T-cell (primary cell): ENCODE measurements around the gene MATN1. TPM values are rescaled to one million over a fixed set of nuclear protein-coding genes. Genes with fewer than 3 reads are reported as not detected.

Experiments used
- ATAC-seq, 4 experiments: fragments of 200-7000 bp in 3 of 4; fragments of 150-1000 bp in 1 of 4; cut with Tn5 transposase; replicated peaks in 1 of 4; 1 replicate in 3 of 4; 2 replicates in 1 of 4; pipeline ENCODE4 v1.10.0; 2021; ENCODE audit warnings: moderate library complexity in 3 of 4, mild to moderate bottlenecking in 2 of 4, moderate number of reproducible peaks in 1 of 4
- CTCF ChIA-PET, 2 donors: fragments of 300-600 bp; sonication (Branson Sonifier 250); formaldehyde crosslinking; loops; one replicate each; lab custom pipeline; 2022; ENCODE audit warnings: antibody characterized with exemption in 2 of 2; lab: Charles Lee
- POLR2A ChIA-PET, 2 donors: fragments of 300-600 bp; sonication (Branson Sonifier 250); formaldehyde crosslinking; loops; one replicate each; lab custom pipeline; 2022; ENCODE audit warnings: antibody characterized with exemption in 2 of 2; lab: Charles Lee
- DNase-seq, 35 experiments: peaks; one replicate each; pipeline versions ENCODE4 v3.0.0 to v3.0.0-alpha.2; 2013 to 2023
- H3K27ac ChIP-seq: one replicate; pipeline ENCODE4 v1.5.1; 2013; ENCODE audit warnings: low read length
- H3K27me3 ChIP-seq, 2 experiments: replicated peaks in 1 of 2; 1 replicate in 1 of 2; 2 replicates in 1 of 2; pipeline versions ENCODE4 v1.6.1 to v1.7.0; 2013; ENCODE audit warnings: low read length in 1 of 2, mixed read lengths in 1 of 2; ENCODE audit not compliant: control insufficient read depth in 2 of 2, insufficient read depth in 2 of 2; ENCODE audit errors: extremely low read depth in 1 of 2
- H3K36me3 ChIP-seq, 2 donors: 1 replicate in 1 of 2; 2 replicates in 1 of 2; pipeline versions ENCODE4 v1.6.1 to v1.7.0; 2013; ENCODE audit warnings: low read length in 1 of 2; ENCODE audit not compliant: control insufficient read depth in 2 of 2, insufficient read depth in 1 of 2; ENCODE audit errors: extremely low read depth in 1 of 2
- H3K4me1 ChIP-seq, 2 experiments: 1 replicate in 1 of 2; 2 replicates in 1 of 2; pipeline versions ENCODE4 v1.6.1 to v1.7.0; 2013; ENCODE audit warnings: low read length in 2 of 2, mixed read lengths in 1 of 2; ENCODE audit not compliant: insufficient read depth in 2 of 2, control insufficient read depth in 1 of 2; ENCODE audit errors: extremely low read depth in 1 of 2
- H3K4me3 ChIP-seq, 2 donors: 1 replicate in 1 of 2; 2 replicates in 1 of 2; pipeline versions ENCODE4 v1.5.1 to v1.7.0; 2013; ENCODE audit warnings: mild to moderate bottlenecking in 2 of 2, low read length in 1 of 2, moderate library complexity in 1 of 2; ENCODE audit not compliant: control insufficient read depth in 1 of 2; ENCODE audit errors: extremely low read depth in 1 of 2
- H3K9me3 ChIP-seq: 2 replicates; pipeline ENCODE4 v1.7.0; 2013
- H3K27ac Mint-ChIP-seq, 2 donors: one replicate each; pipeline ENCODE4 v1.8.0; 2020 to 2021; ENCODE audit warnings: mild to moderate bottlenecking in 2 of 2, mixed read lengths in 2 of 2
- H3K27me3 Mint-ChIP-seq, 2 donors: one replicate each; pipeline ENCODE4 v1.8.0; 2021 to 2022; ENCODE audit warnings: mixed read lengths in 2 of 2
- H3K36me3 Mint-ChIP-seq: one replicate; pipeline ENCODE4 v1.8.0; 2021; ENCODE audit warnings: mixed read lengths
- H3K4me1 Mint-ChIP-seq, 3 donors: one replicate each; pipeline ENCODE4 v1.8.0; 2020 to 2022; ENCODE audit warnings: mixed read lengths in 3 of 3, mild to moderate bottlenecking in 1 of 3
- H3K4me3 Mint-ChIP-seq, 3 donors: one replicate each; pipeline ENCODE4 v1.8.0; 2020 to 2022; ENCODE audit warnings: mild to moderate bottlenecking in 3 of 3, mixed read lengths in 3 of 3, moderate library complexity in 3 of 3
- H3K9me3 Mint-ChIP-seq, 3 donors: one replicate each; pipeline ENCODE4 v1.8.0; 2020 to 2022; ENCODE audit warnings: mixed read lengths in 3 of 3
- WGBS: methylation state at CpG from one replicate; pipeline ENCODE4 v1.1.5; 2013; ENCODE audit warnings: missing lambda C conversion rate; ENCODE audit not compliant: insufficient coverage; 5-methylcytosine and 5-hydroxymethylcytosine counted together
- total RNA-seq, 35 experiments: library from RNA in 6 of 35; stranded (reverse) in 6 of 35; fragments of 120-200 nt in 1 of 35; gene quantifications; one replicate each; pipeline versions ENCODE4 v1.2.1 to v1.2.4 and lab custom pipeline; 2013 to 2026

Gene MATN1
- total RNA-seq, 5 donors from 2014 or later (not counting 1 experiment from before 2014, with no cell fraction given) = 0.20 to 5.5 (median 0.60) TPM

DNA sequence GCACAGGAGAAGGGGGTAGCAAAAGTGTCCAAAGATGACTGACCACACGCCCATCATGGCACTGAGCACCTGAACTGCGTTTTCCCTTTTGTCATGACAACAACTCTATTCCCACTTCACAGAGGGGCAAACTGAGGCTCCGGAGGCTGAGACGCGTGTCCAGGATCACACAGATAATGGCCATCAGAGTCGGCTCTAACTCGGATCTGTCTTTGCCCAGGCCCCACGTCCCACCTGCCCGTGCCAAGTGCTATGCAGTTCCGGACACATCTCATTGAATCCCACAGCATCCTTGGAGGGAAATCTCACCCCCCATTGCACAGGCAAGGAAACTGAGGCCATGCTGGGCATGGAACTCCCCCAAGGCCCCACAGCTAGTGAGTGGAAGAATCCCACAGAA is 62.1 kb downstream of the MATN1 start:
- ChIA-PET CTCF (no interaction called here), POLR2A (no interaction called here)
- peaks cover 0 to 45% of the 10 kb centered on the region in 2 experiments for H3K27me3 ChIP-seq
- Mint-ChIP-seq H3K4me1 (no peaks in the 10 kb centered on the region), H3K9me3 (no peaks in the 10 kb centered on the region), H3K4me3 (no peak overlapping the region), H3K36me3 (no peaks in the 10 kb centered on the region), H3K27me3 (peaks cover 0 to 7% of the 10 kb centered on the region in 2 donors), H3K27ac (no peak overlapping the region)
- ATAC-seq = no peak
- no peak overlapping the region for H3K27ac ChIP-seq
- H3K9me3 ChIP-seq = no peaks in the 10 kb centered on the region
- H3K4me1 ChIP-seq = no peaks in the 10 kb centered on the region
- H3K4me3 ChIP-seq = no peak overlapping the region
- WGBS = 84% methylated on average over 6 of the region's 10 CpGs
- H3K36me3 ChIP-seq = no peaks in the 10 kb centered on the region
- no peak for DNase-seq

Other genes starting within 250 kb of the MATN1 start
- 100 to 1,000 TPM; 529 to 586 (median 559) TPM for gene LAPTM5, start 34.2 kb upstream of the MATN1 start, total RNA-seq
- 1 to 10 TPM in 1 of 5 donors, under 1 TPM in 4; 0.07 to 1.1 (median 0.47) TPM for gene SDC3, start 185.2 kb upstream of the MATN1 start, total RNA-seq